NCI-H2227 (cell line): ENCODE measurements around the gene AP5Z1.

Experiments used
- DNase-seq: peaks from one replicate; lab custom pipeline; 2025; ENCODE audit not compliant: unreplicated experiment; lab: John Stamatoyannopoulos, UW

The AP5Z1 gene

GRCh38 chr7:4837803-4838625, 62.6 kb downstream of the AP5Z1 start:
- peak; percentile 70 for DNase-seq

GRCh38 chr7:4838626-4839334, 63.4 kb downstream of the AP5Z1 start:
- DNase-seq: no peak

GRCh38 chr7:4840079-4840501, 64.7 kb downstream of the AP5Z1 start:
- DNase-seq: no peak
